ENCODE measurements around the gene PRMT2.

- TF ChIP-seq CTCF (conservative IDR thresholded peaks at IDR 0.05; ENCODE audit: low read depth, low read length) (no peak), EZH2 (IDR thresholded peaks at IDR 0.05; ENCODE audit: borderline replicate concordance, low read depth, low read length, poor library complexity, severe bottlenecking) (no peak)
Measured at GRCh38 chr21:46637952-46638746, 2.7 kb downstream of the PRMT2 start.
